A673 (cell line): ENCODE results near the gene ZNF280D. TPM values are rescaled to one million over a fixed set of nuclear protein-coding genes. Genes with fewer than 3 reads are reported as not detected.

ENCODE experiments used
- BruUV-seq: library from RNA; stranded (reverse); fragments of 400-500 nt; replicated peaks from 2 replicates; lab custom pipeline; 2021; lab: Mats Ljungman, UMichigan
- CTCF ChIA-PET: fragments of 300-600 bp; sonication (Branson Sonifier 250); formaldehyde crosslinking; loops from one replicate; lab custom pipeline; 2022; ENCODE audit warnings: antibody characterized with exemption; lab: Charles Lee
- POLR2A ChIA-PET: fragments of 300-600 bp; sonication (Branson Sonifier 250); formaldehyde crosslinking; loops from one replicate; lab custom pipeline; 2022; ENCODE audit warnings: antibody characterized with exemption; ENCODE audit not compliant: low non-redundant PET; lab: Charles Lee
- DNase-seq: peaks from one replicate; pipeline ENCODE4 v3.0.0-alpha.2; 2015; ENCODE audit warnings: low spot score
- H3K27ac ChIP-seq: fragments of 200-600 bp; sonication (generic); 2 replicates; pipeline ENCODE4 v1.5.1; 2016; ENCODE audit warnings: mixed run types, low read depth, mild to moderate bottlenecking, mixed read lengths, antibody characterized with exemption, low read length; ENCODE audit not compliant: poor library complexity, severe bottlenecking
- H3K27me3 ChIP-seq: fragments of 200-600 bp; sonication (generic); replicated peaks from 2 replicates; pipeline ENCODE4 v1.6.1; 2017; ENCODE audit warnings: mixed run types, low read depth, mild to moderate bottlenecking, mixed read lengths, antibody characterized with exemption, low read length; ENCODE audit not compliant: insufficient read depth, poor library complexity
- H3K36me3 ChIP-seq: fragments of 200-600 bp; sonication (generic); 2 replicates; pipeline ENCODE4 v1.6.1; 2016; ENCODE audit warnings: mixed run types, mild to moderate bottlenecking, mixed read lengths, antibody characterized with exemption, low read length; ENCODE audit not compliant: insufficient read depth, poor library complexity, severe bottlenecking
- H3K4me1 ChIP-seq: fragments of 200-600 bp; sonication (generic); 2 replicates; pipeline ENCODE4 v1.6.1; 2017; ENCODE audit warnings: mixed run types, mild to moderate bottlenecking, mixed read lengths, antibody characterized with exemption, low read length; ENCODE audit not compliant: insufficient read depth, poor library complexity, severe bottlenecking
- H3K4me3 ChIP-seq: fragments of 200-600 bp; sonication (generic); 2 replicates; pipeline ENCODE4 v1.5.1; 2016; ENCODE audit warnings: low read depth, mixed run types, mild to moderate bottlenecking, mixed read lengths, low read length; ENCODE audit not compliant: poor library complexity, severe bottlenecking
- H3K9me3 ChIP-seq: fragments of 200-600 bp; sonication (generic); 2 replicates; pipeline ENCODE4 v1.6.1; 2016; ENCODE audit warnings: mixed run types, low read depth, mild to moderate bottlenecking, mixed read lengths, antibody characterized with exemption, low read length; ENCODE audit not compliant: poor library complexity, severe bottlenecking
- CTCF ChIP-seq: fragments of 300-800, 200-600 bp; sonication (generic); conservative IDR thresholded peaks from 2 replicates; pipeline ENCODE4 v1.5.1; 2017; ENCODE audit warnings: low read depth, mild to moderate bottlenecking, antibody characterized with exemption, low read length, moderate library complexity, mixed read lengths
- EZH2 ChIP-seq: fragments of 200-600 bp; sonication (generic); IDR thresholded peaks from 2 replicates; pipeline ENCODE4 v1.6.1; 2017; ENCODE audit warnings: borderline replicate concordance, low read depth, mild to moderate bottlenecking, mixed read lengths, antibody characterized with exemption, low read length; ENCODE audit not compliant: poor library complexity, severe bottlenecking
- intact Hi-C: fragments of 100-400 bp; cut with micrococcal nuclease; formaldehyde crosslinking; loops from one replicate; pipeline ENCODE4 v1.10.0; 2022; ENCODE audit not compliant: unreplicated experiment
- total RNA-seq: library from RNA; stranded (reverse); gene quantifications from 2 replicates; pipeline ENCODE4 v1.2.3, GENCODE V29; 2021

ZNF280D gene
- total RNA-seq, 1 experiment from 2014 or later = 44.1 TPM

GRCh38 chr15:56640549-56640948, 92.8 kb downstream of the ZNF280D start:
- Histone ChIP-seq H3K4me1 (no peaks in the 10 kb centered on the region), H3K4me3 (no peak overlapping the region), H3K27ac (no peak overlapping the region), H3K9me3 (no peaks in the 10 kb centered on the region), H3K27me3 (no peaks in the 10 kb centered on the region), H3K36me3 (no peaks in the 10 kb centered on the region)
- ChIA-PET POLR2A (no interaction called here), CTCF (no interaction called here)
- no peak for DNase-seq
- intact Hi-C loops = loop anchor here (10.0 kb wide), 1 partner anchor 64 kb away; no protein-coding TSS in a partner anchor
- TF ChIP-seq EZH2 (no peak), CTCF (no peak)
- no TSS peak for BruUV-seq

- Histone ChIP-seq H3K4me1 (no peaks in the 10 kb centered on the region), H3K4me3 (no peak overlapping the region), H3K27me3 (no peaks in the 10 kb centered on the region), H3K9me3 (no peaks in the 10 kb centered on the region), H3K36me3 (no peaks in the 10 kb centered on the region), H3K27ac (no peak overlapping the region)
- intact Hi-C loops = loop anchor here (10.0 kb wide), 1 partner anchor 65 kb away; no protein-coding TSS in a partner anchor
- ChIA-PET POLR2A (no interaction called here), CTCF (no interaction called here)
- no TSS peak for BruUV-seq
- no peak for DNase-seq
- no peak for TF ChIP-seq EZH2
Observed at GRCh38 chr15:56640127-56640526, 93.2 kb downstream of the ZNF280D start.

GRCh38 chr15:56639631-56640030, 93.7 kb downstream of the ZNF280D start:
- no peak overlapping the region for H3K27ac ChIP-seq
- intact Hi-C loops = loop anchor here (10.0 kb wide), 1 partner anchor 65 kb away; no protein-coding TSS in a partner anchor
- ChIA-PET POLR2A (no interaction called here), CTCF (no interaction called here)
- no peaks in the 10 kb centered on the region for H3K4me1 ChIP-seq
- peak; percentile 2 for DNase-seq
- no peaks in the 10 kb centered on the region for H3K36me3 ChIP-seq
- BruUV-seq = no TSS peak
- H3K4me3 ChIP-seq = no peak overlapping the region
- no peaks in the 10 kb centered on the region for H3K9me3 ChIP-seq
- H3K27me3 ChIP-seq = no peaks in the 10 kb centered on the region
- TF ChIP-seq EZH2 (no peak), CTCF (no peak)

- CTCF ChIA-PET = no interaction called here
- no peak for TF ChIP-seq CTCF
- TF ChIP-seq EZH2 = no peak
- Histone ChIP-seq H3K36me3 (no peaks in the 10 kb centered on the region), H3K9me3 (no peaks in the 10 kb centered on the region), H3K4me3 (no peak overlapping the region), H3K27ac (no peak overlapping the region), H3K4me1 (no peaks in the 10 kb centered on the region), H3K27me3 (no peaks in the 10 kb centered on the region)
- POLR2A ChIA-PET = no interaction called here
- DNase-seq = no peak
- intact Hi-C loops = no loop called here
- no TSS peak for BruUV-seq
Observed at GRCh38 chr15:56631765-56632164, 101.5 kb downstream of the ZNF280D start.
